DOHH2 (cell line): Measurements from ENCODE around the gene MACROD2.

ENCODE experiments used
- H3F3A ChIP-seq: fragments of 200-600 bp; sonication (generic), shearing (Covaris generic); 2 replicates; pipeline ENCODE4 v1.6.0; 2016; ENCODE audit warnings: antibody characterized with exemption, mild to moderate bottlenecking; ENCODE audit not compliant: control insufficient read depth, insufficient read depth
- H3K27ac ChIP-seq: fragments of 200-600 bp; sonication (generic); 2 replicates; pipeline ENCODE4 v1.5.1; 2014; ENCODE audit warnings: low read depth, mild to moderate bottlenecking, low read length, moderate library complexity
- H3K27me3 ChIP-seq: fragments of 200-600 bp; sonication (generic); 2 replicates; pipeline ENCODE4 v1.6.1; 2014; ENCODE audit warnings: mild to moderate bottlenecking, low read length, mixed read lengths; ENCODE audit not compliant: control insufficient read depth
- H3K36me3 ChIP-seq: fragments of 200-600 bp; sonication (generic); 2 replicates; pipeline ENCODE4 v1.6.1; 2014; ENCODE audit warnings: mild to moderate bottlenecking, low read length, moderate library complexity, mixed read lengths; ENCODE audit not compliant: control insufficient read depth
- H3K4me1 ChIP-seq: fragments of 200-600 bp; sonication (generic); 2 replicates; pipeline ENCODE4 v1.6.1; 2014; ENCODE audit warnings: mild to moderate bottlenecking, low read length, mixed read lengths; ENCODE audit not compliant: control insufficient read depth
- H3K4me2 ChIP-seq: fragments of 200-600 bp; sonication (generic); 2 replicates; pipeline ENCODE4 v1.6.0; 2014; ENCODE audit warnings: mild to moderate bottlenecking, low read length, moderate library complexity
- H3K4me3 ChIP-seq: fragments of 200-600 bp; sonication (generic); 2 replicates; pipeline ENCODE4 v1.5.1; 2014; ENCODE audit warnings: mild to moderate bottlenecking, low read length, mixed read lengths
- H3K79me2 ChIP-seq: fragments of 200-600 bp; sonication (generic); 2 replicates; pipeline ENCODE4 v1.6.1; 2014; ENCODE audit warnings: mild to moderate bottlenecking, low read length, mixed read lengths; ENCODE audit not compliant: control insufficient read depth
- H3K9me2 ChIP-seq: fragments of 200-600 bp; sonication (generic); replicated peaks from 2 replicates; pipeline ENCODE4 v1.6.1; 2014; ENCODE audit warnings: mild to moderate bottlenecking, low read length, mixed read lengths; ENCODE audit not compliant: control insufficient read depth
- H3K9me3 ChIP-seq: fragments of 200-600 bp; sonication (generic); 2 replicates; pipeline ENCODE4 v1.6.1; 2014; ENCODE audit warnings: antibody characterized with exemption, low read length, mixed read lengths; ENCODE audit not compliant: control insufficient read depth, insufficient read depth
- H4K20me1 ChIP-seq: fragments of 200-600 bp; sonication (generic); 2 replicates; pipeline ENCODE4 v1.6.0; 2014; ENCODE audit warnings: low read depth, mild to moderate bottlenecking, antibody characterized with exemption, low read length, moderate library complexity; ENCODE audit not compliant: control insufficient read depth, insufficient read depth
- EZH2phosphoT487 ChIP-seq: fragments of 200-600 bp; sonication (generic); IDR thresholded peaks from 2 replicates; pipeline ENCODE4 v1.6.1; 2017; ENCODE audit warnings: borderline replicate concordance, mild to moderate bottlenecking, antibody characterized with exemption, low read length, moderate library complexity, mixed read lengths
- TF ChIP-seq, protein P1 (sequence below): fragments of 200-600 bp; sonication (generic); IDR thresholded peaks from one replicate; pipeline ENCODE4 v1.5.1; 2014; ENCODE audit warnings: antibody characterized with exemption, mild to moderate bottlenecking, low read depth, low read length; ENCODE audit not compliant: poor library complexity, severe bottlenecking

MACROD2 gene

DNA sequence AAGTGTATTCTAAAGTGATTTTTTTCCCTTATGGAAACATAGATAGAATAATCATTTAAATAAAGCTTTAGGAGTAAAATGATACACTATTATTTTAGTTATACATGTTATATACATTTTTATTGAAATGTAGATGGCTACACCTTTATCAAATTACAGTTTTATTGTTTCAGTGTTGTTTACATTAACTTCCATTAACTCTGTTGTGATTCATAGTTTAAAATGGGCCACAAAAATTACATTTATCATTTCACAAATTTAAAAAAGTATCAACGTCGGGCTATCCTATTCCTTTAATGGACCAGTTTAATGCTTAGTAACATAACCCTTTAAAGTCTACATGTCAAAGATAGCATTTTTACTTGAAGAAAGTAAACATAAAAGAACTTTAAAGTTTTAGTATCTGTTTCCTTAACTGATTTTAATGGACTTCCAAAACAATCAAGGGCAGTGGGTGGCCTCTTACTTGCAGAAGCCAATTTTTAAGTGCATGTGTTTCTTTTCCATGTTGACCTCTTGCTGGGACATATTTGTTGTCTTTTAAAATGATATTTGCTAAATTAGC is 389.9 kb downstream of the MACROD2 start:
- H3K27ac ChIP-seq: no peak overlapping the region
- H3K9me2 ChIP-seq: no peaks in the 10 kb centered on the region
- no peaks in the 10 kb centered on the region for H3K4me1 ChIP-seq
- TF ChIP-seq, protein P1, sequence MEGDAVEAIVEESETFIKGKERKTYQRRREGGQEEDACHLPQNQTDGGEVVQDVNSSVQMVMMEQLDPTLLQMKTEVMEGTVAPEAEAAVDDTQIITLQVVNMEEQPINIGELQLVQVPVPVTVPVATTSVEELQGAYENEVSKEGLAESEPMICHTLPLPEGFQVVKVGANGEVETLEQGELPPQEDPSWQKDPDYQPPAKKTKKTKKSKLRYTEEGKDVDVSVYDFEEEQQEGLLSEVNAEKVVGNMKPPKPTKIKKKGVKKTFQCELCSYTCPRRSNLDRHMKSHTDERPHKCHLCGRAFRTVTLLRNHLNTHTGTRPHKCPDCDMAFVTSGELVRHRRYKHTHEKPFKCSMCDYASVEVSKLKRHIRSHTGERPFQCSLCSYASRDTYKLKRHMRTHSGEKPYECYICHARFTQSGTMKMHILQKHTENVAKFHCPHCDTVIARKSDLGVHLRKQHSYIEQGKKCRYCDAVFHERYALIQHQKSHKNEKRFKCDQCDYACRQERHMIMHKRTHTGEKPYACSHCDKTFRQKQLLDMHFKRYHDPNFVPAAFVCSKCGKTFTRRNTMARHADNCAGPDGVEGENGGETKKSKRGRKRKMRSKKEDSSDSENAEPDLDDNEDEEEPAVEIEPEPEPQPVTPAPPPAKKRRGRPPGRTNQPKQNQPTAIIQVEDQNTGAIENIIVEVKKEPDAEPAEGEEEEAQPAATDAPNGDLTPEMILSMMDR: no peak
- TF ChIP-seq EZH2phosphoT487: no peak
- H3K4me2 ChIP-seq: no peak overlapping the region
- no peaks in the 10 kb centered on the region for H3K36me3 ChIP-seq
- H3K4me3 ChIP-seq: no peak overlapping the region
- no peaks in the 10 kb centered on the region for H3K79me2 ChIP-seq
- no peaks in the 10 kb centered on the region for H3F3A ChIP-seq
- H3K27me3 ChIP-seq: no peaks in the 10 kb centered on the region
- no peaks in the 10 kb centered on the region; the same call in 1 of the 2 replicates for H3K9me3 ChIP-seq
- H4K20me1 ChIP-seq: no peaks in the 10 kb centered on the region

- Histone ChIP-seq H4K20me1 (no peaks in the 10 kb centered on the region), H3K9me2 (no peaks in the 10 kb centered on the region), H3K4me3 (no peak overlapping the region), H3K79me2 (no peaks in the 10 kb centered on the region), H3F3A (no peaks in the 10 kb centered on the region), H3K27me3 (no peaks in the 10 kb centered on the region), H3K4me2 (no peak overlapping the region), H3K27ac (no peak overlapping the region), H3K4me1 (no peaks in the 10 kb centered on the region), H3K9me3 (no peaks in the 10 kb centered on the region; the same call in 1 of the 2 replicates), H3K36me3 (no peaks in the 10 kb centered on the region)
- TF ChIP-seq, protein P1: no peak
Measured at GRCh38 chr20:14386726-14387125, 391.4 kb downstream of the MACROD2 start.

DNA sequence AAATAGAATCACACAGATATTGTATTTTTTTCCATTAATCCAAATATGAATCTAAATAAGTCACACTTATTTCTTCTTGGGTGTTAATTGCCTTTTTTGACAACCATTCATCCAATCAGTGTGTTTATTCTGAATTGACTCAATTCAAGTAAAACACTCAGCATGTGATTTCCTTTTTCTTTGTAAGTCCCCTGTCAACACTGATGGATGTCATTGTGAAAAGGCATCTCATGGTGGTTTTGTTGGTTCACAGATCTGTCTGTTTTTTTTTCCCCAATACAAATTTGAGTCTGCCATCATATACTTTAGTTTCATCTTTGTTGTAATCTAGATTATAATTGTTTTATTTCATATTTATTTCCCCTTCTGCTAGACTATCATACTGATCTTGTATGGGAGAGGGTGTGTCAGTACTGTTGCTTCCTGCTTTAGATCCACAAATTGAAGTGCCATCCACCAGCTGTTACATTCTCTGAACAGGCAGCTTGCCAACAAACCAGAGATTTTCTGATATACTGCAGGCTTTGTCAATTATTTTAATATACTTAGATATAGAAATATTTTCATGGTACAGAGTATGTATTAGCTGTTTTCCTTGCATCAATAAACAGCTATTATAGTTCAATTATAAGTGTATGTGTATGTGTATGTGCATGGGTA is 406.3 kb downstream of the MACROD2 start:
- H3F3A ChIP-seq: no peaks in the 10 kb centered on the region

More for the DNA sequence above, 406.3 kb downstream of the MACROD2 start:
- no peaks in the 10 kb centered on the region for H3K4me1 ChIP-seq
- H3K27ac ChIP-seq: no peak overlapping the region
- TF ChIP-seq EZH2phosphoT487: no peak
- TF ChIP-seq, protein P1: no peak
- H3K79me2 ChIP-seq: no peaks in the 10 kb centered on the region
- H3K9me3 ChIP-seq: no peaks in the 10 kb centered on the region
- no peaks in the 10 kb centered on the region for H3K36me3 ChIP-seq
- H4K20me1 ChIP-seq: no peaks in the 10 kb centered on the region
- H3K27me3 ChIP-seq: no peaks in the 10 kb centered on the region
- no peak overlapping the region for H3K4me2 ChIP-seq
- no peak overlapping the region for H3K4me3 ChIP-seq
- no peaks in the 10 kb centered on the region for H3K9me2 ChIP-seq
